Erythroblast (primary cell): Measurements from ENCODE around the gene CAMKK2.

Experiments used
- GATA1 ChIP-seq: IDR thresholded peaks from 2 replicates; pipeline ENCODE4 v1.6.1; 2011; ENCODE audit warnings: low read depth, mild to moderate bottlenecking, control low read depth, low read length, moderate library complexity
- POLR2A ChIP-seq: IDR thresholded peaks from 2 replicates; pipeline ENCODE4 v1.6.1; 2011; ENCODE audit warnings: mild to moderate bottlenecking, low read length

GRCh38 chr12:121205491-121205890 lies 91.0 kb downstream of the CAMKK2 start:
- no peak for TF ChIP-seq POLR2A
- TF ChIP-seq GATA1 = no peak
